GM19239 (cell line): ENCODE results near the gene TFEB.
"Not testable (repeated sequence)": the region's sequence is repeated elsewhere in the genome, so short reads cannot be mapped to it uniquely, and the experiment has no call there.

ENCODE experiments used
- DNase-seq: peaks from one replicate; pipeline ENCODE4 v3.0.0; 2011; ENCODE audit warnings: low spot score; ENCODE audit not compliant: insufficient read length
- FAIRE-seq: peaks from 2 replicates; lab custom pipeline; 2011; peaks lifted over from hg19 to GRCh38; lab: Jason Lieb, UNC

Gene TFEB

DNA sequence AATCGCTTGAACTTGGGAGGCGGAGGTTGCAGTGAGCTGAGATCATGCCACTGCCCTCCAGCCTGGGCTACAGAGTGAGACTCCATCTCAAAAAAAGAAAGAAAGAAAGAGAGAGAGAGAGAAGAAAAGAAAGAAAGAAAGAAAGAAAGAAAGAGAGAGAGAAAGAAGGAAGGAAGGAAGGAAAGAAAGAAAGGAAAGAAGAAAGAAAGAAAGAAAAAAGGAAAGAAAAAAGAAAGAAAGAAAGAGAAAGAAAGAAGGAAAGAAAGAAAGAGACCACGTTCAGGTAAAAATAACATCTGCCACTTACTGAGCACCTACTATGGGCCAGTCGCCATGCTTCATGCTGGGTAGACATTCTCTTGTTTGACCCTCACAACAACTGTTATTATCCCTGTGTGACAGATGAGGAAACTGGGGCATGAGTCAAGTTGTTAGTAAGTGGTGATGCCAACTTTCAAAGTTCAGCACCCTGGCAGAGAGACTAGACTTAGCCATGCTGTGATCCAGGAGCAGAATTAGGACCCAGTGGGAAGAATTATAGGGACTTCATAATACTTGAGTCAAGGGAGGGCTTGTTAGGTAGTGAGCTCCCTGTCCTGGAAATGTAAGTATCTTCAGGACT is 30.7 kb upstream of the TFEB start:
- FAIRE-seq, DNase-seq: not testable (repeated sequence)

DNA sequence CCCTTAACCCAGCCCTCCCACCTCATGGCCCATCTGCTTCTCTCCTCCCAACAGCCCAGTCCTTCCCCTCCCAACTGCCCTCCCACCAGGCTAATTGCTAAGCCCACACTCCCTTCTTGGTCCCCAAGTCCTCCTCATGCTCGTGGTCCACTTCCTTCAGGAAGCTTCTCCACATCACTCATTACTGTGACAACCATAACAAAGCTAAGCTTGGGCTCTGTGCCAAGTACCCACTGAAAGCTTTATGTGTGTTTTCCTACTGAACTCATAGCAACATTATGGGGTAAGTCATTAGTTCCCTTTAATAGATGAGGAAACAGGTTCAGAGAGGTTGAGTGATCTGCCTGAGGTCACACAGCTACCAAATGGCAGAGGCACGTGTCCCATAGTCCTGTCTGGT is 28.1 kb upstream of the TFEB start:
- DNase-seq = no peak
- FAIRE-seq = no peak

DNA sequence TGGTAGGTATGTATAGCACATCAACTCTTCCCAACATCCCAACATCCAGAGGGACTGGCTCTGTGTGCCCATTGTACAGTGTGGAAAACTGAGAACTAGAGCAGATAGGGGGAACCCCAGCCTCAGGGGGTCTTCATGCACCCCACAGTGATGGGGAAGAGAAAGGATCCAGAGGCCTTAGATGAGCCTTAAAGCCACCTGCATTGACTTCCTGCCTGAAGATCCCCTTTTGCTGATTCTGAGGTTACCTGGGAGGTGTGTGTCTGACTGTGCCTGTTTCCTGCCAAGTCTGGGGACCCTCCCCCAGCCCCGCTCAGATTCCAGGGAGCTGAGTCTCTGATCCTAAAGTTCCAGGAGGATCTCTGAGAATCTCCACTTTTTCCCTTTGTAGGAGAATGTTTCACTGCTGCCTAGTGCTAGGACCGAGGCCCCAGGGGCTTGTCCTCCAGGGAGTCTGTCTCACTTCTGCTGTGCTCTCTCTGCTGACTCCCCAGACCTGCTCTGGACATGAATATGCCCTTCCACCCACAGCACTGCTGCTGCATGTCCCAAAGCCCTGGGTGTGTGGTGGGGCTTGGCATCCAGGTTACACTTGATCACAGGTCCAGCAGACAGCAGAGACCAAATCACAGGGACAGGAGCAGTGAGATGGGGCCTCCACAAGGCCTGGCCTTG is 24.6 kb upstream of the TFEB start:
- FAIRE-seq (no peak), DNase-seq (no peak)

DNA sequence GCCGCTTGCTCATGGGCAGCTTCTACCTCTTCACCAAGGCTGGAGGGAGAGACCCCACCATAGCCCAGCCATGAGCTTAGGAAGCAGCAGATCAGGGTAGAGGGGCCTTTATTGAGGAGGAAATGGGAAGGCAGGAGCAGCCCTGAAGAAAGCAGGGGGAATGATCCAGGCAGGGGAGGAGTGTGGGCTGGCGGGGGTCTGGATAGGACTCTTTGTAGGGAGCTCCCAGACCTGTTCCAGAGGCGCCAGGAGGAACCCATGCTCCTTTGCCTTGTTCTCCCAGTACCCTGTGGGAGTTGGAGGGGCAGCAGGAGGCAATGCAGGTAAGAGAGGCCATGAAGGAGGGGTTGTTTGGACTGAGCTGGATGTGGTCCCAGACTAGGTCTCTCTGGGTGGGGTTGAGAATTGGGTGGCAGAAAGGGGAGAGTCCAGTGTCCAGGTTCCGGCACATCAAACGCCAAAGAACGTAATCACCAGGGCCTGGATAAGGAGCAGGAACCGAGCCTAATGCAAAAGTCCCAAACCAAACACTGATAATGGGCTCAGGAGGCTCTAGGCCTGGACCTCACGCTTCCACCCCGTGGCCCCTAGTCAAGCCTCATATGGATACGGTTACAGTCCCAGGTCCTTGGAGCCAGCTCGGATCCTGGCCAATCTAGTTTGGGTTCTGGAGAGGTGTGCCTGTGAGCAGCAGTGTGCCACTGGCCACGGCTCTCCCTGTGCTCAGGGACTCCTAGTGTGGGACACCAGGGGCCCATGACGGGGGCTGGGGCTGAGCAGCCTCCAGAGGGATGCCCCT is 23.9 kb upstream of the TFEB start:
- FAIRE-seq (no peak), DNase-seq (no peak)

DNA sequence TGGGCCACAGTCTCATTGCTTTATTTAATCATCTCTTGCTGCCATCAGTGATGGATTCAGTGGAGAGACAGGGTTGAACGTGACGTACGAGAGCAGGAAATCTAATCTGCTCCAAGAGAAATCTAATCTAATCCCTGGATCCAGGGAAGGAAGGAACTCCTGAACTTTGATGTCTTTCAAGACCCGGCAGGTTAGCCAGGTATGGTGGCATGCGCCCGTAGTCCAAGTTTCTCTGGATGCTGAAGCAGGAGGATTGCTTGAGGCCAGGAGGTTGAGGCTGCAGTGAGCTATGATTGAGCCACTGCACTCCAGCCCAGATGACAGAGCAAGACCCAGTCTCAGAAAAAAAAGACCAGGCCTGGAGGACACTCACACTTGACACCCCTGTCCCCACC is 23.2 kb upstream of the TFEB start:
- no peak for FAIRE-seq

DNA sequence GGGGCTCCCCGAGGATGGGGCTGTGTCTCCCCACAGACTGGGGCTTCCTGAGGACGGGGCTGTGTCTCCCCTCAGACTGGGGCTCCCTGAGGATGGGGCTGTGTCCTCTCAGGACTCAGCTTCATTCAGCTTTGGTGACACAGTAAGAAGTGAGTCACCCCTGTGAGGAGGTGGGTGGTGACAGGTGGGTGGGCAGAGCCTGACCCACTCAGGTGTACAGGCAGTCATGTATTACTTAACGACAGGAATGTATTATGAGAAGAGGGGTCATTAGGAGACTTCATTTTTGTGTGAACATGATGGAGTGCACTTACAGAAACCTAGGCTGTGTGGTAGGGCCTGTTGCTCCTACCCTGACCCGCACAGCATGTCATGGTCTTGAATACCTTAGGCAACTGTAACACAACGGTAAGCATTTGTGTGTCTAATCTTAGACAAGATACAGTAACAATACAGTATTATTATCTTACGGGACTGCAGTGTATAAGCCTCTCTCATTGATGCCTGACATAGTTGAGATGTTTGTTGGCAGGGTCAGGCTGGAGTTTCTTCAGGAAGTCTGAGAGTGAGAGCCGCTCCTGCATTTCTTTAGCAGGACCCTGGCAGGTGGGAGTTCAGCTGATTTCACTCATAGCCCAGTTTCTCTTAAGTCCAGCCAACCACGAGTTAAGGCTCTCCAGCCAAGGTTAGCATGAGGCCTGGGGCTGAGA is 22.7 kb upstream of the TFEB start:
- no peak for DNase-seq
- FAIRE-seq = no peak

More for the DNA sequence above, 23.2 kb upstream of the TFEB start:
- no peak for DNase-seq

DNA sequence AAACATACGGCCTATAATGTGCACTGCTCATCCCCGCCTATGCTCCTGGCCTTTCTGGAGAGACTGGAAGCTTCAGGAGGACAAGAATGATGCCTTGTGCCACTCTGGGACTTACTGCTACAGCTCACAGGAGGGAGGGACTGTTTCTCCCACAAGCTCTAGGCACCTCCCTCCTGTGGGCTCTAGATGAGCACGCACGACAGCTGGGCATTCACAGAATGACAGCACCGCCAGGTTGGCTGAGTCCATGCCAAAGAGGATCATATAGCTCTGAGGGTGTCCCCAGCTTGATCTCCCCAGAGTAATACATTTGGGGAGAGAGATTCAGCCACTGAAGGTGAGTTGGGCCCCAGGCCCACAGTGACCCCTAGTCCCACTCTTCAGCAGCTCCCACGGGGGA is 21.9 kb upstream of the TFEB start:
- DNase-seq (no peak), FAIRE-seq (no peak)

DNA sequence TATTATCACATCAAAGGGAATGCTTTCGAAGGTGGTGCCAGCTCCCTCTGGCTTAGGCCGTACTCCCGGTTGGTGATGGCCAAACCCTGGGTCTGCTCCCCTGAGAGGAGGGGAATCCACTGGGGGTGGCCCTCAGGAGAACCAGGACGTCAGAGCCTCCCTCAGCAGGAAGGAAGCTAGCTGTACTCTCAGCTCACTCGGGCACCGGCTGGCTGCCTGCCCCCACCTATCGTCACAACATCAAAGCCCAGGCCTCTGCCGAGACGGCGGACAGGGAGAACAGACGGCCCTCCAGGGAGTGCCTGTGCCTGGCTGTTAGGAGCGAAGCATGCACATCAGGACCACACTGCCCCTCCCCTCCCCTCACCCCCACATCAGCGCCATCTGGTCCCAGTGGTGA is 20.9 kb upstream of the TFEB start:
- no peak for FAIRE-seq
- DNase-seq = no peak

DNA sequence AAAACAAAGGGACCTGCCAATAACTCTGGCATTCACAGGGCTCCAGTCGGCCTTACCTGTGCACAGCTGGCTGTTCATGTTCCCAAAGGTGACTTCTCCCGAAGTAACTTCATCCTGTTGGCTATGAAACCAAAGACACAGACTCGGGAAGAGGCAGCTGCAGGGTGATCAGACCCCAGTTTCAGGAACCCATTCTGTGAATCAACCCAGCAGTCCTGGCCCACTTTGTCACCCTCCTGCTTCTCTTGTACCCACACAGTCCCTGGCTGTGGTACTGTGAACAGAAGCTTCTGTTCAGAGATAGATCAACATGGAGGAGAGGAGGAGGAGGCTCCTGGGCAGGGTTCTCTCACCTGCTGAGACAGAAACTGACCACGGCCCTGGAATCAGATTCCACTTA is 20.5 kb upstream of the TFEB start:
- no peak for DNase-seq
- FAIRE-seq = no peak

DNA sequence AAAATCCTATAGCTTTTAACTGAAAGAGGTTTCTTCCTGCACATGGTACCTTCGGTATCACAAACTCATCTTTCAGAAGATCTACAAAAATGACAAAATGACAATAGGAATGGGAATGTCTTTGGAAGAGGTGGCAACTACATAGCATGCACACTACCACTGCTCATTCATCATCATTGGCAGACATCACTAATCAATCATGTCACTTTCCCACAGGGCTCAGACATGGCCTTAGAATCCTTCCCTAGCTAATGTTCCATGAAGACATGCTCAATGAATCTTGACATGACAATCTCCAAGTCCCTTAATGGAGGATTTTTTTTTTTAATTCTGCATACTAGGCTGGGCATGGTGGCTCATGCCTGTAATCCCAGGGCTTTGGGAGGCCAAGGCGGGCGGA is 15.0 kb upstream of the TFEB start:
- no peak for FAIRE-seq
- DNase-seq = no peak

DNA sequence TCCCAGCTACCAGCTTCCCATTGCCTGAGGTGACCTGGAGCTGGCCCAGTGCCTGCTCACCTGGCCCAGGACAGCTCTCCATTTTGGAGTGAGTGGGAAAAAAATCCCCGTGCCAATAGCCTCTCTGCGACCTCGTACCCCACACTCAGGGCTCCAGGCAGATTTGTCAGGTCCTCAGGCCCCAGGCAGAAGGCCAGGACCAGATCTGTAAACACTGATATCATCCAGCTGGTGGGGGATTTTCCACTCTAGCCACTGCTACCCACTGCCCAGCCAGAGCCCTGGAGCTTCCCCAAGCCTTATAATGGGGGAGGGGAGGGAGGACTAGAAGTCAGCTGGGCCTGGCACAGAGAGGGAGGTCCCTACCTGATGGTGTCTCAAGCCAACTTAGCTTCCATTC is 13.1 kb upstream of the TFEB start:
- no peak for FAIRE-seq
- no peak for DNase-seq

DNA sequence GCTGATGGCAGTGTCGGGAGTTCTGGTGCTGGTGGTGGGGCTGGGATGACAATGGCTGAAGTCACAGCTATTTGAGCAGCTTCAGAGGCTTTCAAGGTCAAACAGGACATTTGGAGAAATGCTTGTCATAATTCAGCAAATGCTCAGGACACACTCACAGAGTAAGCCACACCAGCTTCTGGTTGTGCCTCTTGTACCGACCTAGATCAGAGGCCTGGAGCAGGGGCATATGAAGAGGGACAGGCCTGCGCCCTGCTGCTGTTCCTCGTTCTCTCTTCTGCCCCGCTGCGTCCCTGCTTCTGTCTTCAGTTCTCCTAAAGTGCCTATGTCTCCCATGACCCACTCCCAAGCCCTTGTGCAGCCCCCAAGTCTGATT is 12.7 kb upstream of the TFEB start:
- no peak for DNase-seq
- no peak for FAIRE-seq

DNA sequence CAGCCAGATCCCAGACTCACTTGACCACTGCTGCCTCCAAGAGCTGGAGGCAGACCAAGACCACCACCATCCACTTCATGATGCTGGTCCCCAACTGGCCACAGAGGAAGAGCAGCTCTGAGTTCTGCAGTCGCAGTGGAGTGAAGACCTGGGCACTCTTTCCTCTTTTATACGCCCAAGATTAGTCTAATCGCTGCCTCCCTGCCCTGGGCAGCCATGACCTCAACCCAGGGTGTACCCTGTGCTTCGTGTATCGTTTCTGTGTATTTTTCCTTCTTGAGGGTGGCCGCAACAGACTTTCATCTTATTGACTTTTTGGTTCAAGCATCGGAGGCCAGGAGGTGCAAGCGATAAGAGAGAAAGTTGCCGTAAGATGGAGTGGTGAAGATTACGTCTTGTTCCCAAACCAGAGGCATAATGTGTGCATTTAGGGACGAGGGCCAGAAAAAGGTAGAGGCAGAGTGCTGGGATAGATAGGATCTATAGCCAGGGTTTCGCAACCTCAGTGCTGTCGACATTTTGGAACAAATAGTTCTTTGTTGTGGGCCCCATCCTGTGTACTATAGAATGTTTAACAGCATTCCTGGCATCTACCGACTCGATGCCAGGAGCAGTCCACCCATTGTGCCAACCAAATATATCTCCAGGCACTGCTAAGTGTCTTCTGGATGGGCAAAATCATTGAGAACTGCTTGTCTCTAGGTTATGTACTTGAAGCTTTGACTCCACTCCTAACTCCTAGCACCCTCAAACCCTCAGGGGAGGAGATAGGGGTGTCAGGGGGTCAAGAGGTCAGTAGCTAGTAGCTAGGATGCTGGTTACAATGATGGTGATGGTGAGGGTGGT is 12.1 kb upstream of the TFEB start, which contains the start of gene PGC:
Gene PGC, minus strand, starts transcription at position 142 of the 846 bp plus-strand sequence. Its CDS starts 63 bp downstream, at position 79.
- FAIRE-seq = no peak
- no peak for DNase-seq

DNA sequence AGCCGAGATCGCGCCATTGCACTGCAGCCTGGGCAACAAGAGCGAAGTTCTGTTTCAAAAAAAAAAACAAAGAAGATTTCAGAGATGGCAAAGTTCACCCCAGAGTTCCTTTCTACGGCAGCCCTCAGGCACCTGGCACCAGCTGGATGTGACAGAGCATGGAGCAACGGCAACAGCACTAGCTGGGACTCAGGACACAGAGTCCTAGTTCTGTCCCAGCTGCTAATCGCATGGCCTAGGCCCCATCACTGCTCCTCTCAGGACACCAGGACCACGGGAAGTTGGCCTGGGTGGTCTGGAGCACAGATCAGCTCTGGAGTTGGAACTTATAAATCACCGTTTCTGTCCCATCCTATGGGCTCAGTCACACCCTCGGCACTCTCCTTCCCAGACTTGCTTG is 10.7 kb upstream of the TFEB start:
- DNase-seq = no peak
- FAIRE-seq = no peak

DNA sequence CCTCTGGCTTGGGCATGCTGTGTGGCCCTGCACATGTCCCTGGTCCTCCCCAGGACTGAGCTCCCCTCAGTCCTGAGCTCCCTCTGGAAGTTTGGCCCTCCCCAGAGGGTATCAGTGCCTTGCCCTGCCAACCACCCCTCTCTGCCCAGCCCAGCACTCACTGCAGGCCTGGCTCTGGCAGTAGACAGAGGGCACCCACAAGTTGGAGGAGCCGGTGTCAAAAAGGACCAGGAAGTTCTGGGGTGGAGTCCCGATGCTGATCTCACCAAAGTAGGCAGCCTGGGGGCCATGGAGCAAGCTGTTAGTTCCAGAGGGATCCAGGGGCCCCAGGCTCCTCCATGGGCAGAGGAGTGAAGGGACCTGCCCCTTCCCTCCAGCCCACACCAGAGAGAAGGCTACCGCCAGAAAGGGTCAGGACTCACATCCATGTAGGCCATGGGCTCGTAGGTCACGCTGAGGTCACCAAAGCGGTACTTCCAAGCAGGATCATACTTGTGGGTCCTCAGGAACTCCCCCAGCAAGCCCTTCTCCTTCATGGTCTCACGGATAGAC is 8.9 kb upstream of the TFEB start:
- DNase-seq (no peak), FAIRE-seq (no peak)

DNA sequence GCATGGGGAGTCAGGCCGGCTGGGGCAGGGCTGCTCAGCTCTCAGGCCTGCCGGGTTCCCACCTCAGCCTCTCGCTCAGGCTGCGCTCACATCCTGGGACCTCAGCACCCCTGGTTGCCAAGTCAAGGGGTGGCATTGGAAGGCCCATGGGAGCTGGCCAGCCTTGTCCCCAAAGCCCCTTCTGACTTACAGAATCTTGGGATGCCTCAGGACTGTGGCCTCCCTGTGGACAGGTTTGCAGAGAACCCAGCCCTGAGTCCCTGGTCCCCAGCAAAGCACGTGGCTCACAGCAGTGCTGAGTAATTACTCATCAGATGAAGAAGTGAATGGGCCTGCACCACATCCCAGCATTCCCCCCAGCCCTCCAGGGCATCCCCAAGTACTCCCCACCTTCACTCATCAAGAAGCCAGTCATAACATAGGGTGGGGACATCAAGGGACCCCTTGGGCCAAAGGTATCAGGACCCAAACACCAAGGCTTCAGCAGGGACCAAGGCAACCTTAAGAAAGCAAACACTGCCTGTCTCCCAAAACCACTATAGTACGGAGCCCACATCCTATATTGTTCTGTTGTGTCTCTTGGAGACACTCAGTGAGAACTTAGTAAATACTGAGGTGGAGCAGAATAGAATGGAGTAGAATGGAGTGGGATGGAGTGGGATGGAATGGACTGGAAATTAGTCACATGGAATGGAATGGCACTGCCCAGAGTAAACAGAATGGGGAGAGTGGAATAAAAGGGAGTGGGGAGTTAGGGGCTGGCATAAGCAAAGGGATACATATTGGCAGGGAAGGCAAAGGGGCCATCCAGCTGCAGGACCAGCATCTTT is 8.2 kb upstream of the TFEB start:
- FAIRE-seq (no peak), DNase-seq (no peak)

DNA sequence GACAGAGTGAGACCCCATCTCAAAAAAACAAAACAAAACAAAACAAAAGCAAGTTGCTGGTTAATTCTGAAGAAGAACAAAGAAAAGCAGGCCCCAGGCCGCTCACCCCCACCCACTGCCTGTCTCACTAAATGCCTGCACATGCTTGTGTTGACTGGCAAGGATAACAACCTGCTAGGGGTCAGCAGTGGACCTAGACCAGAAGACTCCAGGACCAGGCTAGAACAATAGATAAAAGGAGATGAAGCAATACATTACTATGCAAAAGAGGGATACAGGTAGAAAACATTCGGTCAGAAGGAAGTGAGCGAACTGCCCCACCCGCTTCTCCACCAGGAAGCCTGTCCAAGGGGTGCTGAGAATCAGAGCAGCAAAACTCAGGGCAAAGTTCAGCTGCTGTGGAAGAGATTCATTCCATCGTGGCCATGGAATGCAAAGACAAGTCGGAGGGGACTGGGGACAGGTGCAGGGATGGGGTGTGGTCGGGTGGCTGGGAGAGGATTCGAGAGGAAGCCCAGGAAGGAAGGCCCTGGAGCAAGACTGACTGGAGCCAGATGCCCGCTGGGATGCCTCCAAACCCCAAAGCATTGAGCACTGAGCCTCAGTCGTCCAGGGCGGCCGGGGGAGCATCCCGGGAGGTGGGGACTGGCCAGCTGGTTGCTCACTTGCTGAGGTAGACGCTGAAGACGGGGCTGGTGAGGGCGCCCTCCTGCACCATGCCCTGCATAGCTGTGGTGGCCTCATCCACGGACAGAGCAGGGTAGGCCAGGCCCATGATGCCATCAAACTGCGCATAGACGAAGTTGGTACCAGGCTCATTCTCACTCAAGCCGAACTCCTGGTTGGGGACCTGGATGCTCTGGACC is 6.5 kb upstream of the TFEB start:
- FAIRE-seq (no peak), DNase-seq (no peak)
